ENCODE results near the gene IL27RA.

- no peak for TF ChIP-seq CTCF (IDR thresholded peaks at IDR 0.05; ENCODE audit: low read depth, low read length)
- TF ChIP-seq EZH2phosphoT487 (IDR thresholded peaks at IDR 0.05; ENCODE audit: low read depth): no peak
Observed at GRCh38 chr19:14004619-14005348, 26.8 kb upstream of the IL27RA start.

Data from OCI-LY3 (cell line).